GM10847 (cell line): Measurements from ENCODE around the gene RPTOR.

Experiments
- POLR2A ChIP-seq: IDR thresholded peaks from 2 replicates; pipeline ENCODE4 v1.6.1; 2011; ENCODE audit not compliant: insufficient read length; ENCODE audit errors: extremely low read depth

RPTOR gene

DNA sequence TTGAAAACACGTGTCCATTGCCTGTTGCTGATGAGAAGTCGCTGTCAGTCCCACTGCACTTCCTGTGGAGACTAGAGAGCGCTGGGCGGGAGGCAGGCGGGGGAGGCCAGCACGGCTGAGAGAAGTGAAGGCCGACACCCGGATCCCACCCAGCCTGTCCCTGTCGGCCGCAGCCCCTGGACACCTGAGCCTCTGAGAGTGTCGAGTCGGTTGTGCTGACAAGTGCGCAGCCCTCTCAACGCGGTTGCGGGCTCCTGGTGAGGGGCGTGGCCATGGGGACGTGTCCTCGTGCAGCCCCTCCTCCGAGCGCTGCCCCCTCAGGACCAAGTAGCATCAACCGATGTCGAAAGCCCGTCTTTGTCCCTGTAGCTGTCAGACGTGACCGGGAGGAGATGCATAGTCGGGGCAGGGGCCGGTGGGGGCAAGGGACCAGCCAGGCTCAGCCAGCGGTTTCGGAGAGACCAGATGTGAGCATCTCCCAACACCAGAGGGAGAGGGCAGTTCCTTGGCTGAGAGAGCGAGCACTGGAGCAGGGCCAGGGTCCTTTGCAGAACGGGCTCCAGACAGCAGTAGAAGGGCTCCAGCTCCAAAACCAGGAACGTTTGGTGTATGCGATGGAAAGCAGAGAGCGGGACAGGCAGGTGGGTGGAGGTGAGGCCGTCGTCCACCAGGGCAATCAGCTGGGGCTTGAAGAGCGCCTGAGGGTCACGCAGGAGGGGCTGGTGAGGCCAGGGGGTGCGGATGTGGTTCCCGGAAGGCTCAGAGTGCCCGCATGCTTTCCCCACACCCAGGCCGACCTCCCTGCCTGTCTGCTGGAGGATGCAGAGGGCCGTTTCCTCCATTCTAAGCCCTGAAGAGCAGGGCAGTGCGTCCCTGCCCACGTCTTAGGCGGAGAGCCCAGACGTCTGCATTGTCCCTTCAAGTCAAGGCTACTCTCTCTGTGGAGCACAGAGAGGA is 403.7 kb downstream of the RPTOR start:
- TF ChIP-seq POLR2A = no peak

DNA sequence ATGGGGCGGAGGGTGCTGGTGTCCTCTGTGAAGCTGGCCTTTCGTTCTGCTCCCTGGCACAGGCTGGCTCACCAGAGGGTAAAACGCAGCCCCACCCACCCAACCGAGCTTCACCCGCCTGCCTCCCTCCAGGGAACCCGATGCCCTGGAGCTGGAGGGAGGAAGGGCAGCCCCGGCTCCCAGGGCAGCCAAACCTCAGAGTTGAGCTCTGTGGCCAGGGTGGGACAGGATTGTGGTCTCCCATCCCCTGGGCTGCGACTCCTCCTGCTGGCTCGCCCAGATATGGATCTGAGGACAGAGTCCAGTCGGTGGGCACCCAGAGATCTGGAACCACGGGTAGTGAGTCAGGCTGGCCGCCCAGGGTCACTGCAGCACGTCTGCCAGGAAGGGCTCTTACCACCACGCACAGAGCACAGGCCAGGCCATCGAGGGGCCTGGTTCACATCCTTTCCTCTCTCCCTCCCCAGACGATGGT is 404.4 kb downstream of the RPTOR start:
- TF ChIP-seq POLR2A = no peak

DNA sequence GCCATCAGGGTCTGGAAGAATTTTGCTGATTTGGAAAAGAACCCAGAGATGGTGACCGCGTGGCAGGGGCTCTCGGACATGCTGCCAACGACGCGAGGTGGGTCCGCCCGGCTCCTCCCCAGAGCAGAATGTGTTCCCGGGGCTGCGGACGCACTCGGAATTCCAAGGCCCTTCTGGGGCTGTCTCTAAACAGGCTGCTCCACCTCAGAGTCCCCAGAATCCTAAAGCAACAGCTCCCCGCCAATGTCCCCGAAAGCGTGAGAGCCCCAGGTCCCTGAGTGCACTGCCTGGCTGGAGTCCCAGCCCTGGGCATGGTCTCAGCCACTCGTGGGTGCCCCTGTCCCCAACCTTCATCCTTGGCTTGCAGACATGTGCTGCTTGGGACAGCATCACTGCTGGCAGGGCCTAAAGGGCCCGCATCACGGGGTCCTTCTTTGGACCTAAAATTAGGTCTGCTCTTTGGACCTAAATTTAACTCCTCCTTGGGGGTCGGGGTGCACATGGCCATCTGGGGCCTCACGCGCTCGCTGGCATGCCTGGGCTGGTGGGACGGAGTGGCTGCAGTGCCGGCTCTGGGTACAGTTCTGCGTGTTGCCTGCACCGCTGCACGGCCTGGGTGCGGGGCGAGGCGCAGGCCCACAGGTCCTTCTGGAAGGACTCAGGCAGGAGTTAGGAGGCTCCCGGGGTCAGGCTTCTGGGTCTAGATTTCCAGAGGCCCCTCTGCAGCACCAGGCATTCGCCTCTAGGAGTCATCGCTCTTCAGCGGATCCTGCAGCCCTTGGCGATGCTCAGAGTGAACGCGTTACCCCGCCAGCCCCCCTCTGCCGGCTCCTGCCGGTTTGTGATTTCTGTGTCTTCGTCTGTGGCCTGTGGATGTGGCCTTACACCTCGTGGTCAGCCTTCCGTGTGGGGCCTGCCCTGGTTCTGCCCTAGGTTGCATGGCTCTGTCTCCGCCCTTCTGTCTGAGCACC is 405.1 kb downstream of the RPTOR start:
- TF ChIP-seq POLR2A = no peak

DNA sequence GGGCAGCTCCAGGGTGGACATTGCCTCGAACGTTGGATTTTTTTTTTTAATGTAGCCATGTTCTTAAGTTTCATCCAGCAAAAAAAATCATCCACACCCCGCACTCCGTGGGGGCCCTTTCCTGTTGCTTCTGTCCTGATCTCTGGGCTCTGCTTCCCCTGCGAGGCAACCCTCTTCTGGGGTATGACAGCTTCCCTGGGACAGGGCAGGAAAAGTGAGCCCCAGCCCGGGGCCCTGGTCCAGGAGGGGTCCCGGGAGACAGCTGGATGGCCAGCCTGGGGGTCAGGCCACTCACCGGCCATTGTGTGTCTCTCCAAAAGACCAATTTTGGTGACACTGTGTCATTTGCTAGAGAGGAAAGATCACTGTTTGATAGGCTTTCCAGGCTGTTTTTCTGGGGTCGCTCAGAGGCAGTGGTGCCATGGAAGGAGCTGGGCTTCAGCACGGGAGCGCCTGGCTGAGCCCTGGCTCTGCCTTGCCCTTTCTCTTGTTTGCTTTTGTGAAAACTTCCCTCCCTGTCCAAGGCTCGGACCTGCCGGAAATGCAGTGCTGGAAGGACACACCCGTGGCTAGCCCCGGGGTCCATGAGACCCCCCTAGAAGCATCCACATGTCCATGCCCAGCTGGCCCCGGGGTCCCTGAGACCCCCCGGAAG is 406.0 kb downstream of the RPTOR start:
- TF ChIP-seq POLR2A = no peak

DNA sequence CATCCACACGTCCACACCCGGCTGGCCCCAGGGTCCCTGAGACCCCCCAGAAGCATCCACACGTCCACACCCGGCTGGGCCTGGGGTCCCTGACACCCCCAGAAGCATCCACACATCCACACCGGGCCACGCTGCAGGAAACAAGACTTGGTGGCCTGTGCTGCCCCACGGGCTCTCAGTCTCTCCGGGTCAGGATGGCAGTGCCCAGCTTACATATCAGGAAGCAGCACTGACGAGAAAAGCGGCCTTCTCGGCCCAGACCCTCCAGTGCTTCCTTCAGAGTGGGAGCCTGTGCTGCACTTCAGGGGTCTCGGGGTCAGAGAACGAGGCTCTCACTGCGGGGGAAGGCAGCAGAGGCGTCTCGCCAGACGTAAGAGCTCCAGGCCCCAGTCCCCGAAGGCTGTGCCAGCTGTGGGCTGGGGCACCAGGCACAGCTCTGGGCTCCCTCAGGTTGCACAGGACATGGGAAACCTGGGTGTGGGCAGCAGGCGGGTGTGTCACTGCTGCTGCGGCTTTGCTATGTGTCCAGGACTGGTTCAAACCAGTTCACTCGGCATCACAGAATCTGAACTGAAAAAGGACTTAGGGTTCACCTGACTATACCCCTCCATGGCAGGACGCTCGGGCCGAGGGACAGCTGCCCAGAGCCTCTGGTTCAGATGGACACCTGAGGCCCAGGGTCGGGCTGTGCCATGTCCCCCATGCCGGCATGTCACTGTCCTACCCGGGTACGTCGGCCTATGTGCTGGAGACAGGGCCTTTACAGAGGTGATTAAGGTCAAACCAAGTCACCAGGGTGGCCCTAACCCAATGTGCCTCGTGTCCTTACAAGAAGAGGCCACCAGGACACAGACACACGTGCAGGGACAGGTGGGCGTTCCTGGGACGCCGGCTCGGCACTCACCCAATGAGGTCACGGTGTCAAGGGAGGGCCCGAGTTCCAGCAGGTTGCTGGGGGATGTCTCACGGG is 406.8 kb downstream of the RPTOR start:
- TF ChIP-seq POLR2A = no peak

DNA sequence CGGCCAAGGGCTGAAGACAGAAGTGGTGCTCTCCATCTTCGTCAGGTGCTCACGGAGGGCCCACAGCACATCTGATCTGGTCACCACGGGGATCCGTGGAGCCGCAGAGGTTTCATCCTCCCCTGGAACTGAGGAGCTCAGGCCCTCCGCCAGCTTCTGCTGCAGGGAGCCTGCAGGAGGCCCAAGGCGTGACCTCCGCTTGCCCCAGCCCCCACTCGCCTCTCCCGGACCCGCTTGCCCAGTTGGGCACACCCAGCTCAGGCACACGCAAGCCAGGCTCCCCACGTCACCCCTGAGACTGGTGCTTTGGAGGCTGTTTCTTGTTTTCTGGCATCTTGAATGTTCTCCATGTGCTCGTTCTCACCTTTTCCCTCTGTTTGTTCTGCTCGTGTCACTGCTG is 407.7 kb downstream of the RPTOR start:
- no peak for TF ChIP-seq POLR2A

DNA sequence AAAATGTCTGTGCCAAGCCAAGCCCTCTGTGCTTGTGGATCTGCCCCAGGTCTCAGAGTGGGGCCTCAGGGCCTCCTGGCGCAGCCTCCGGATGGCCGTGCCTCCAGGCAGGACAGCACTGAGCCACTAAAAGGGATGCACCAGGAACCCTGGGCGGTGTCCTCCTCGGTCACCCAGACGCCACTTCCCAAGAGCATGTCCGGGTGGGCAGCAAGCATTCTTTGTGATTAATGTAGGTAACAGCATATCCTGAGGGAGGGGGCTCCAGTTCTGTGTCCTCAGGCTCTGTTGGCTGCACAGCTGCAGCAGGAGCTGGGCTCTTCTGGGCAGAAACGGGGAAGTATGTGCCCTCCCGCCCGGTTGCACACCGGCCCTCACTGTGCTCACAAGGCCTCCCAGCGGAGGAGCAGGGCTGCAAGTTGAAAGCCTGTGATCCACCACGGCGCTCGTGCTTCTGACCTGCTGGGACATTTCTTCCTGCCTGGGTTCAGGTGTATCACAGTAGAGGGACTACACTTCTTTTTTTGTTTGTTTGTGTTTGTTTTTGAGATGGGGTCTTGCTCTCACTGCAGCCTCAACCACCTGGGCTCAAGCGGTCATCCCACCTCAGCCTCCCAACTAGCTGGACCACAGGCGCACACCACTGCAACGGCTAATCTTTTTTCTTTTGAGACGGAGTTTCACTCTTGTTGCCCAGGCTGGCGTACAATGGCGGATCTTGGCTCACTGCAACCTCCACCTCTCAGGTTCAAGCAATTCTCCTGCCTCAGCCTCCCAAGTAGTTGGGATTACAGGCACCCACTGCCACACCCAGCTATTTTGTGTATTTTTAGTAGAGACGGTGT is 409.1 kb downstream of the RPTOR start:
- TF ChIP-seq POLR2A = no peak

DNA sequence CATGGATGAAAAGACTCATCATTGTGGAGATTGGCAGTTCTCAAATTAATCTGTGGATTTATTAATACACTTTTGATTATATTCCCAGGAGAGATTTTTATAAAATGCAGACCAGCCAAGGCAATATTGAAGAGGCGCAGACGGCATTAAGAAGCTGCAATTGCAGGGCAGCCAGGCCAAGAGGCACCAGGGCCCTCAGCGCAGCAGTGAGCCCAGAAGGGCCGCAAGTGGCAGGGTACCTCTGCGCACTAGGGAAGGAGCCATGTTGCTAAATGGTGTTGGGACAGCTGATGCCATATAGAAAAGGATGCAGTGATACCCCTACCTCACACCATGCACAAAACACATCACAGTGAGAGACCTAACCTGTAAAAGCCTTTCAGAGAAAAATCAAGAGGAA is 410.4 kb downstream of the RPTOR start:
- TF ChIP-seq POLR2A = no peak

DNA sequence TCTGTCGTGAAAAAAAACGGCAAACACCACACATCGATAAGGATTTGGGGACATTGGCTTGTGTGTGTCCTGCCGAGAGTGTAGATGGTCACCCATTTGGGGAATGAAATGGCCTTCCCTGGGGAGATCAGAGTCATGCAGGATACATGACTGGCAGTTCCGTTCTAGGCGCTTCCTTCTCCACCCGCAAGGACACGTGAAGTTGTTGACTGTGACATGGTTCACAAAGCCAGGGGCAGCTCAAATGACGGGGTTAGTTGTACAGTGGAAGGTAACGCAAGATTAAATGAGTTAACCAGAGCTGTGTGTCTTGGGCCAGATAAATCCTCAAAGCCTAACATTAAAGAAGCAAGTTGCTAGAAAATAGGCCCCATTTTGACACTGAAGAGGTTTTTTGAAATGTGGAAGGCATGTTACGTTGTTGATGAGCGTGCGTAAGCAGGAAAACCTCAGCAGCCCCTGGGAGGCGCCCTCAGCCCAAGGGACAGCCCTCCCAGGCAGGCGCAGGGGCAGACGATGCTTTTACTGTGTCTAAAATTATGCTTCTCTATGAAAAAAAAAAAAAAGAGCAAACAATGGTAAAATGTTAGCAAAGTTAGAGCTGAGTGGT is 411.1 kb downstream of the RPTOR start:
- no peak for TF ChIP-seq POLR2A

DNA sequence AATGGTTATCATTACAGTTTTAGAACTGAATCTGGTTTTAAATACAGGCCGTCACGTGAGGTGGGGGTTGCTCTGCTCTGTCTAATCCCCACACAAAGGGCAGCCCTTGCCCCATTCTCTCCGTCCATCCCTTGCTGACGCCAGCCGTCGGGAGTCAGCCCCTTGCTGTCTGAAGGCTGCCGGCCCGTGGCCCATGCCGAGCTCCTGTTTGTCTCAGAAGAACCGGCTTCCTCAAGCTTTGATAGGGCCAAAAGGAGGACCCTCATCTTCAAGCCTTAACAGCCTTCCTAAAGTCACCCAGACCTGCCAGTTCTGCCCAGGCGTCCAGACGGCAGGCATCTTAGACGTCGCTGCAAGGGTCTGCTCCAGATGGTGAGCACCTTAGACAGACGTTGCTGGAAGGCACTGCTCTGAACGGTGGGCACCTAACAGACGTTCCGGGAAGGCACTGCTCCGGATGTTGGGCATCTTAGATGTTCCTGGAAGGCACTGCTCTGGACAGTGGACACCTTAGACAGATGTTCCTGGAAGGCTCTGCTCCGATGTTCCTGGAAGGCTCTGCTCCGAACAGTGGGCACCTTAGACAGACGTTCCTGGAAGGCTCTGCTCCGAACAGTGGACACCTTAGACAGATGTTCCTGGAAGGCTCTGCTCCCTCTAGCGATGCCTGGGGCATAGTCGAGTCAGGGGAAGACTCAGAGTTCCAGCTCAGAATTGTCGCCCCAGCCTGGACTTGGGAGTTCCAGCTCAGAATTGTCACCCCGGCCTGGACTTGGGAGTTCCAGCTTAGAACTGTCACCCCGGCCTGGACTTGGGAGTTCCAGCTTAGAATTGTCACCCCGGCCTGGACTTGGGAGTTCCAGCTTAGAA is 411.9 kb downstream of the RPTOR start:
- no peak for TF ChIP-seq POLR2A

DNA sequence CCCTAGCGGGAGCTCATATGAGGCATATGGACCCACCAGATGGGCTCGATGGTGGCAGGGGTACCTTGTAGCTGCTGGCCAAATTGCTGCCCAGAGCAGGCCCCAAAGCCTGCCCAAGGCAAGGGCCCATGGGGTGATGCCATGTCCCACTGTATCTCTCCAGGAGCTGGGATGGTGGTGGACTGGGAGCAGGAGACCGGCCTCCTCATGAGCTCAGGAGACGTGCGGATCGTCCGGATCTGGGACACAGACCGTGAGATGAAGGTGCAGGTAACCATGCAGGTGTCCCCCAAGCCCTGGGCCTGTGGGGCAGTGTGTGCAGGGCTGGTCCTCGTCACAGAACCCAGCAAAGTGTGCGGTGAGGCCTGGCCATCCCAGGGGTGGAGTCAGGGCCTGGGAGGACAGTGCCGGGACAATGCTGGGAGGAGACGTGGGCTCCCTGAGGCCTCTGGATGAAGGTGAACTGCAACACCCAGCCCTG is 412.9 kb downstream of the RPTOR start:
- TF ChIP-seq POLR2A = no peak
